Lung (tissue), 12 donors: ENCODE results near the gene ZSCAN32. TPM values are rescaled to one million over a fixed set of nuclear protein-coding genes. Genes with fewer than 3 reads are reported as not detected.

ENCODE experiments used
- ATAC-seq: fragments of 200-7000 bp; cut with Tn5 transposase; one replicate; pipeline ENCODE4 v1.9.1; 2020; ENCODE audit warnings: moderate number of reproducible peaks; ENCODE audit not compliant: insufficient read depth, low FRiP score
- DNase-seq, 3 donors: peaks; one replicate each; pipeline ENCODE4 v3.0.0-alpha.2; 2013 to 2017
- H3K27ac ChIP-seq, 2 donors: one replicate each; pipeline ENCODE4 v1.5.1; 2013; ENCODE audit warnings: mild to moderate bottlenecking in 2 of 2, moderate library complexity in 2 of 2, control low read depth in 1 of 2, inconsistent platforms in 1 of 2, low read depth in 1 of 2, low read length in 1 of 2
- H3K27me3 ChIP-seq, 3 donors: one replicate each; pipeline ENCODE4 v1.5.1; 2013; ENCODE audit warnings: low read length in 2 of 3; ENCODE audit not compliant: control insufficient read depth in 3 of 3, insufficient read depth in 3 of 3
- H3K36me3 ChIP-seq, 4 donors: one replicate each; pipeline ENCODE4 v1.5.1; 2013; ENCODE audit warnings: low read length in 4 of 4, mild to moderate bottlenecking in 1 of 4, moderate library complexity in 1 of 4; ENCODE audit not compliant: control insufficient read depth in 4 of 4, insufficient read depth in 4 of 4
- H3K4me1 ChIP-seq, 5 donors: one replicate each; pipeline ENCODE4 v1.5.1; 2013; ENCODE audit warnings: low read length in 5 of 5, mild to moderate bottlenecking in 2 of 5, moderate library complexity in 1 of 5; ENCODE audit not compliant: control insufficient read depth in 5 of 5, insufficient read depth in 5 of 5
- H3K4me3 ChIP-seq: one replicate; pipeline ENCODE4 v1.5.1; 2013; ENCODE audit warnings: mild to moderate bottlenecking, control low read depth, moderate library complexity
- H3K9ac ChIP-seq, 2 donors: one replicate each; pipeline ENCODE4 v1.5.1; 2013; ENCODE audit warnings: low read length in 2 of 2, control low read depth in 1 of 2; ENCODE audit not compliant: insufficient read depth in 1 of 2
- H3K9me3 ChIP-seq, 4 donors: one replicate each; pipeline ENCODE4 v1.5.1; 2013; ENCODE audit warnings: low read length in 3 of 4, mild to moderate bottlenecking in 1 of 4, moderate library complexity in 1 of 4; ENCODE audit not compliant: control insufficient read depth in 4 of 4, insufficient read depth in 3 of 4
- WGBS, 2 donors: extraction: QIAGEN DNeasy Blood & Tissue Kit; methylation state at CpG; one replicate each; pipeline ENCODE4 v1.1.7; 2013; 5-methylcytosine and 5-hydroxymethylcytosine counted together
- polyA plus RNA-seq, 2 donors: library from polyadenylated mRNA; stranded (reverse); fragments of 200-250 nt; gene quantifications; one replicate each; pipeline ENCODE4 v1.2.1, GENCODE V29; 2013
- total RNA-seq, 2 donors: library from RNA; depleted of rRNA in 1 of 2; stranded (reverse); fragments of >200 nt in 1 of 2; gene quantifications; one replicate each; pipeline ENCODE4 v1.2.1, GENCODE V29; 2014 to 2021
- TF ChIP-seq, protein P1 (sequence below): IDR thresholded peaks from 2 replicates; pipeline ENCODE4 v1.5.1; 2012; ENCODE audit warnings: mild to moderate bottlenecking; ENCODE audit errors: control extremely low read depth, extremely low read depth
- donor health status: control.
- donor health status: control.
- donor health status: Bipolar disorder and iron deficiency.
- donor health status: healthy.
- donor health status: DM: yes; HTN: yes; CAD: no.

Gene ZSCAN32
- total and polyA plus RNA-seq, 4 donors = 7.2 to 12.0 (median 11.1) TPM

DNA sequence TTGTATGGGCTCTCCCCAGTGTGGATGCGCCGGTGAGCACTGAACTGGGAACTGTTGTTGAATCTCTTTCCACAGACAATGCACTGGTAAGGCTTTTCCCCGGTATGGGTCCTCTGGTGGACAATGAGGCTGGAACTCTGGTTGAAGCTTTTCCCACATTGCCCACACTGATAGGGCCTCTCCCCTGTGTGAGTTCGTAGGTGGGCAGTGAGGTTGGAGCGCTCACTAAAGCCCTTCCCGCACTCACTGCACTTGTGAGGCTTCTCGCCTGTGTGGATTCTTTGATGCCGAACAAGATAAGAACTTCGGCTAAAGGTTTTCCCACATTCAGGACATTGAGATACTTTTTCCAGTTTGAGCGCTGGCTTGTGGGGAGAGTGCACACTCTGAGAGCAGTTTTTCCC lies 17.8 kb downstream of the ZSCAN32 start:
- ATAC-seq (no peak), DNase-seq (no peak)
- H3K4me1 ChIP-seq = no peaks in the 10 kb centered on the region
- H3K27me3 ChIP-seq = no peaks in the 10 kb centered on the region
- 97 to 99% methylated on average over 10 of the region's 10 CpGs for WGBS, 2 donors
- no peak overlapping the region for H3K27ac ChIP-seq
- peaks cover 28 to 52% (median 42%) of the 10 kb centered on the region in 4 donors for H3K36me3 ChIP-seq
- TF ChIP-seq, protein P1, sequence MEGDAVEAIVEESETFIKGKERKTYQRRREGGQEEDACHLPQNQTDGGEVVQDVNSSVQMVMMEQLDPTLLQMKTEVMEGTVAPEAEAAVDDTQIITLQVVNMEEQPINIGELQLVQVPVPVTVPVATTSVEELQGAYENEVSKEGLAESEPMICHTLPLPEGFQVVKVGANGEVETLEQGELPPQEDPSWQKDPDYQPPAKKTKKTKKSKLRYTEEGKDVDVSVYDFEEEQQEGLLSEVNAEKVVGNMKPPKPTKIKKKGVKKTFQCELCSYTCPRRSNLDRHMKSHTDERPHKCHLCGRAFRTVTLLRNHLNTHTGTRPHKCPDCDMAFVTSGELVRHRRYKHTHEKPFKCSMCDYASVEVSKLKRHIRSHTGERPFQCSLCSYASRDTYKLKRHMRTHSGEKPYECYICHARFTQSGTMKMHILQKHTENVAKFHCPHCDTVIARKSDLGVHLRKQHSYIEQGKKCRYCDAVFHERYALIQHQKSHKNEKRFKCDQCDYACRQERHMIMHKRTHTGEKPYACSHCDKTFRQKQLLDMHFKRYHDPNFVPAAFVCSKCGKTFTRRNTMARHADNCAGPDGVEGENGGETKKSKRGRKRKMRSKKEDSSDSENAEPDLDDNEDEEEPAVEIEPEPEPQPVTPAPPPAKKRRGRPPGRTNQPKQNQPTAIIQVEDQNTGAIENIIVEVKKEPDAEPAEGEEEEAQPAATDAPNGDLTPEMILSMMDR = no peak
- H3K9me3 ChIP-seq = peaks cover 31 to 62% (median 45%) of the 10 kb centered on the region in 4 donors
- H3K9ac ChIP-seq = no peak overlapping the region
- H3K4me3 ChIP-seq = no peak overlapping the region

DNA sequence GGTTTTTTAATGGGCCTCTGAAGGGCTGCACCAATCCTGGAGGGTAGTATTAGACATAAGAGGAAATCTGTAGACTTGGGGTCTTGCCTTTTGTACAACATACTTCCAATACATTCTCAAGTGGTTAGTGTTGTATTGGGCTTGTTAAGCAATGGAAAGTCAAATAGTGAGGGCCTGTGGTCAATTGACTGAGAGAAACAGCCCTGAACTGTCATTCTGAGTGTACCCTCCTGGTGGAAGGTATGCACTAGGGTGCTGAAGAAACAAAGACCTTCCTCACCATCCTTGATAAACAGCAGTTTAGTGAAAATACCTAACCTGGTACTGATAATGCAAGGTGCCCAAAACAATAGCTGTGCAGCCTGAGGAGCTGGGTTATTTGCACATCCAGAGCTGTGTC lies 22.9 kb downstream of the ZSCAN32 start:
- TF ChIP-seq, protein P1 = no peak
- Histone ChIP-seq H3K36me3 (peaks cover 3 to 19% (median 17%) of the 10 kb centered on the region in 4 donors), H3K4me3 (no peak overlapping the region), H3K27ac (no peak overlapping the region), H3K27me3 (no peaks in the 10 kb centered on the region), H3K9ac (no peak overlapping the region), H3K9me3 (peaks cover 9 to 59% (median 36%) of the 10 kb centered on the region in 4 donors), H3K4me1 (no peaks in the 10 kb centered on the region)
- ATAC-seq (no peak), DNase-seq (no peak)

DNA sequence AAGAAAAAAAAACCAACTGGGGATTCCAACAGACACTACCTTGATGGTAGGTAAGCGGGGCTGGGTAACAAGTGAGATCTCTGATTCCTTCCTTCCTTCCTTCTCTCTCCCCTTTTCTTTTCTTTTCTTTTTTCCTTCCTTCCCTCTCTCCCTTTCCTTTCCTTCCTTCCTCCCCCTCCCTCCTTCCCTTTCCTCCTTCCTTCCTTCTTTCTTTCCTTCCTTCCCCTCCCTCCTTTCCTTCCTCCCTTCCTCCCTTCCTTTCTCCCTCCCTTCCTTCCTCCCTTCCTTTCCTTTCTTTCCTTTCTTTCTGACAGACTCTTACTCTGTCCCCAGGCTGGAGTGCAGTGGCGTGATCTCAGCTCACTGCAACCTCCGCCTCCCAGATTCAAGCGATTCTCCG lies 25.1 kb downstream of the ZSCAN32 start:
- TF ChIP-seq, protein P1 = no peak
- Histone ChIP-seq H3K36me3 (peaks cover 0 to 4% (median 2%) of the 10 kb centered on the region in 4 donors), H3K4me1 (no peaks in the 10 kb centered on the region), H3K9ac (no peak overlapping the region), H3K27me3 (no peaks in the 10 kb centered on the region), H3K27ac (no peak overlapping the region), H3K9me3 (peaks cover 0 to 46% (median 23%) of the 10 kb centered on the region in 4 donors), H3K4me3 (no peak overlapping the region)
- WGBS, 2 donors = 89 to 94% methylated on average over 5 of the region's 5 CpGs
- DNase-seq (no peak), ATAC-seq (no peak)

DNA sequence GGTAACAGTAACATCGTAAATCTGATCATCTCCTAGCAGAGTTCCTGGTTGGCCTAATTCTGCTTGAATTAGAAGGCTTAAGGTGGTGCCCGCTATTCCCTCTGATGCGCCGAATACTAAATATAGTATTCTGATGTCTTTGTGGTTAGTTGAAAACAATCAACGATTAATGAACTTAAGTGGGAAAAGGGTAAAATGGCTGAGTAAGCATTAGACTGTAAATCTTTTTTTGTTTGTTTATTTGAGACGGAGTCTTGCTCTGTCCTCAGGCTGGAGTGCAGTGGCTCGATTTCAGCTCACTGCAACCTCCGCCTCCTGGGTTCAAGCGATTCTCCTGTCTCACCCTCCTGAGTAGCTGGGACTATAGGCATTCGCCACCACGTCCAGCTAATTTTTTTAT lies 31.7 kb downstream of the ZSCAN32 start:
- DNase-seq (no peak), ATAC-seq (no peak)
- Histone ChIP-seq H3K36me3 (no peaks in the 10 kb centered on the region), H3K27ac (no peak overlapping the region), H3K9me3 (peaks cover 0 to 30% (median 12%) of the 10 kb centered on the region in 4 donors), H3K4me3 (no peak overlapping the region), H3K4me1 (peaks cover 0 to 5% (median 0%) of the 10 kb centered on the region in 5 donors), H3K27me3 (no peaks in the 10 kb centered on the region), H3K9ac (no peak overlapping the region)
- 94 to 96% methylated on average over 11 of the region's 11 CpGs for WGBS, 2 donors
- TF ChIP-seq, protein P1 = no peak
